CD4-positive, alpha-beta T cell treated with Interleukin-17A for 4 hours (primary cell): Measurements from ENCODE around the gene HDAC5.
"Not testable (repeated sequence)": the region's sequence is repeated elsewhere in the genome, so short reads cannot be mapped to it uniquely, and the experiment has no call there.

Source experiments
- DNase-seq: peaks from one replicate; pipeline ENCODE4 v3.0.0-alpha.2; 2020; ENCODE audit warnings: mixed read lengths

HDAC5 gene

GRCh38 chr17:44110823-44111633, 12.4 kb downstream of the HDAC5 start:
- DNase-seq, result peak; percentile 79

GRCh38 chr17:44110011-44110686, 13.3 kb downstream of the HDAC5 start:
- no peak for DNase-seq

GRCh38 chr17:44109312-44109630, 14.2 kb downstream of the HDAC5 start:
- no peak for DNase-seq

GRCh38 chr17:44108440-44109311, 14.8 kb downstream of the HDAC5 start:
- DNase-seq, result no peak

GRCh38 chr17:44106801-44107200, 16.6 kb downstream of the HDAC5 start:
- no peak for DNase-seq

GRCh38 chr17:44105941-44106340, 17.5 kb downstream of the HDAC5 start:
- DNase-seq, result no peak

- DNase-seq, result no peak
Measured at GRCh38 chr17:44105483-44105882, 18.0 kb downstream of the HDAC5 start.

GRCh38 chr17:44102849-44103622, 20.4 kb downstream of the HDAC5 start:
- no peak for DNase-seq

GRCh38 chr17:44101858-44102257, 21.6 kb downstream of the HDAC5 start:
- not testable (repeated sequence) for DNase-seq

- no peak for DNase-seq
Measured at GRCh38 chr17:44097110-44097958, 26.1 kb downstream of the HDAC5 start.

GRCh38 chr17:44095647-44096496, 27.6 kb downstream of the HDAC5 start:
- DNase-seq, result peak; percentile 11

GRCh38 chr17:44095388-44095646, 28.1 kb downstream of the HDAC5 start:
- DNase-seq, result no peak

- DNase-seq, result no peak
Measured at GRCh38 chr17:44094701-44095387, 28.6 kb downstream of the HDAC5 start.

- no peak for DNase-seq
Measured at GRCh38 chr17:44093231-44093900, 30.1 kb downstream of the HDAC5 start.

- no peak for DNase-seq
Measured at GRCh38 chr17:44092051-44092450, 31.4 kb downstream of the HDAC5 start.

GRCh38 chr17:44091200-44091997, 32.0 kb downstream of the HDAC5 start:
- DNase-seq, result no peak

GRCh38 chr17:44088254-44088653, 35.2 kb downstream of the HDAC5 start:
- DNase-seq, result no peak

GRCh38 chr17:44087319-44087718, 36.1 kb downstream of the HDAC5 start:
- no peak for DNase-seq
